Fibroblast of lung (primary cell): Measurements from ENCODE around the gene CDS2. TPM values are rescaled to one million over a fixed set of nuclear protein-coding genes. Genes with fewer than 3 reads are reported as not detected.

ENCODE experiments used
- DNase-seq, 2 donors: peaks; one replicate each; pipeline versions ENCODE4 v3.0.0 to v3.0.0-alpha.2; 2010; ENCODE audit warnings: low read depth in 2 of 2
- H2AFZ ChIP-seq: 2 replicates; pipeline ENCODE4 v1.5.1; 2012; ENCODE audit warnings: low read length, control low read depth, inconsistent platforms
- H3K27ac ChIP-seq: 2 replicates; pipeline ENCODE4 v1.5.1; 2011; ENCODE audit warnings: low read length, control low read depth; ENCODE audit not compliant: insufficient read depth
- H3K27me3 ChIP-seq: 2 replicates; pipeline ENCODE4 v1.5.1; 2011; ENCODE audit warnings: mild to moderate bottlenecking, low read length; ENCODE audit not compliant: control insufficient read depth, insufficient read depth
- H3K36me3 ChIP-seq: 2 replicates; pipeline ENCODE4 v1.5.1; 2011; ENCODE audit warnings: low read length; ENCODE audit not compliant: control insufficient read depth, insufficient read depth
- H3K4me1 ChIP-seq: 2 replicates; pipeline ENCODE4 v1.5.1; 2011; ENCODE audit warnings: low read length; ENCODE audit not compliant: control insufficient read depth, insufficient read depth; ENCODE audit errors: extremely low read depth
- H3K4me2 ChIP-seq: 2 replicates; pipeline ENCODE4 v1.5.1; 2011; ENCODE audit warnings: low read length, control low read depth; ENCODE audit not compliant: insufficient read depth; ENCODE audit errors: extremely low read depth
- H3K4me3 ChIP-seq, 4 experiments: fragments of 200-600 bp in 1 of 4; sonication (generic) in 1 of 4; replicated peaks in 1 of 4; 2 replicates each; pipeline ENCODE4 v1.5.1; 2011 to 2016; ENCODE audit warnings: low read length in 4 of 4, low read depth in 3 of 4, mild to moderate bottlenecking in 3 of 4, control low read depth in 2 of 4, inconsistent platforms in 1 of 4, mixed read lengths in 1 of 4; ENCODE audit not compliant: insufficient read depth in 1 of 4; ENCODE audit errors: control extremely low read depth in 1 of 4
- H3K79me2 ChIP-seq: 2 replicates; pipeline ENCODE4 v1.5.1; 2012; ENCODE audit warnings: mild to moderate bottlenecking, low read length, inconsistent platforms; ENCODE audit not compliant: control insufficient read depth, insufficient read depth
- H3K9ac ChIP-seq: 2 replicates; pipeline ENCODE4 v1.5.1; 2011; ENCODE audit warnings: mild to moderate bottlenecking, low read length, control low read depth; ENCODE audit not compliant: insufficient read depth
- H3K9me3 ChIP-seq: 2 replicates; pipeline ENCODE4 v1.5.1; 2012; ENCODE audit warnings: low read depth, low read length; ENCODE audit not compliant: control insufficient read depth, insufficient read depth
- H4K20me1 ChIP-seq: 2 replicates; pipeline ENCODE4 v1.5.1; 2011; ENCODE audit warnings: low read length; ENCODE audit not compliant: control insufficient read depth, insufficient read depth; ENCODE audit errors: extremely low read depth
- CTCF ChIP-seq, 2 donors: IDR thresholded peaks in 1 of 2; conservative IDR thresholded peaks in 1 of 2; 1 replicate in 1 of 2; 2 replicates in 1 of 2; pipeline ENCODE4 v1.5.1; 2011 to 2012; ENCODE audit warnings: low read length in 2 of 2, control low read depth in 1 of 2, inconsistent platforms in 1 of 2, low read depth in 1 of 2, mild to moderate bottlenecking in 1 of 2
- EZH2 ChIP-seq: IDR thresholded peaks from 2 replicates; pipeline ENCODE4 v1.5.1; 2012; ENCODE audit warnings: low read length, control low read depth, mild to moderate bottlenecking; ENCODE audit errors: missing control alignments
- polyA plus RNA-seq, 2 donors: library from polyadenylated mRNA; depleted of rRNA in 1 of 2; stranded (reverse) in 1 of 2; unstranded in 1 of 2; fragments of >200 nt; gene quantifications; 2 replicates each; pipeline ENCODE4 v1.2.1, GENCODE V29; 2011 to 2012; ENCODE audit warnings: missing spikeins in 1 of 2
- total RNA-seq: library from RNA; depleted of rRNA; stranded (reverse); fragments of >200 nt; gene quantifications from 2 replicates; pipeline ENCODE4 v1.2.1, GENCODE V29; 2014

Gene CDS2
- total and polyA plus RNA-seq, 2 donors (not counting 1 experiment from before 2014, with no cell fraction given) = 32.7 to 59.7 TPM

- Histone ChIP-seq H3K4me2 (no peak overlapping the region), H3K4me3 (no peak overlapping the region), H3K27me3 (no peaks in the 10 kb centered on the region), H3K36me3 (peaks cover 3% of the 10 kb centered on the region), H3K27ac (no peak overlapping the region), H4K20me1 (no peaks in the 10 kb centered on the region), H3K4me1 (peaks cover 6% of the 10 kb centered on the region), H2AFZ (no peak overlapping the region), H3K9ac (no peak overlapping the region), H3K9me3 (no peaks in the 10 kb centered on the region), H3K79me2 (peaks cover 9% of the 10 kb centered on the region)
- TF ChIP-seq CTCF (conservative IDR thresholded peaks at IDR 0.05 in 1 of 2, IDR thresholded peaks at IDR 0.05 in 1 of 2; ENCODE audit: low read depth in 1 of 2, low read length in 2 of 2) (no peak), EZH2 (no peak)
- DNase-seq = no peak
Measured at GRCh38 chr20:5171064-5171789, 44.4 kb downstream of the CDS2 start.

GRCh38 chr20:5171790-5172164, 45.0 kb downstream of the CDS2 start:
- Histone ChIP-seq H4K20me1 (no peaks in the 10 kb centered on the region), H3K4me2 (no peak overlapping the region), H3K4me1 (peaks cover 6% of the 10 kb centered on the region), H3K36me3 (peaks cover 3% of the 10 kb centered on the region), H2AFZ (no peak overlapping the region), H3K9me3 (no peaks in the 10 kb centered on the region), H3K79me2 (peaks cover 9% of the 10 kb centered on the region), H3K27ac (no peak overlapping the region), H3K4me3 (no peak overlapping the region), H3K9ac (no peak overlapping the region), H3K27me3 (no peaks in the 10 kb centered on the region)
- DNase-seq = no peak
- no peak for TF ChIP-seq CTCF (conservative IDR thresholded peaks at IDR 0.05 in 1 of 2, IDR thresholded peaks at IDR 0.05 in 1 of 2; ENCODE audit: low read depth in 1 of 2, low read length in 2 of 2)
- TF ChIP-seq EZH2 = no peak

GRCh38 chr20:5172167-5172601, 45.4 kb downstream of the CDS2 start:
- TF ChIP-seq CTCF (conservative IDR thresholded peaks at IDR 0.05 in 1 of 2, IDR thresholded peaks at IDR 0.05 in 1 of 2; ENCODE audit: low read depth in 1 of 2, low read length in 2 of 2) (no peak), EZH2 (no peak)
- Histone ChIP-seq H3K9me3 (no peaks in the 10 kb centered on the region), H3K79me2 (peaks cover 9% of the 10 kb centered on the region), H2AFZ (no peak overlapping the region), H3K36me3 (peaks cover 3% of the 10 kb centered on the region), H3K9ac (no peak overlapping the region), H4K20me1 (no peaks in the 10 kb centered on the region), H3K4me1 (peaks cover 6% of the 10 kb centered on the region), H3K4me3 (no peak overlapping the region), H3K4me2 (no peak overlapping the region), H3K27me3 (no peaks in the 10 kb centered on the region), H3K27ac (no peak overlapping the region)
- no peak for DNase-seq
